22Rv1 (cell line): Measurements from ENCODE around the gene UBALD2.

Experiments used
- CTCF ChIP-seq: fragments of 450-650 bp; IDR thresholded peaks from 2 replicates; pipeline ENCODE4 v1.5.1; 2017; ENCODE audit warnings: mild to moderate bottlenecking
- ZFX ChIP-seq: fragments of 450-650 bp; IDR thresholded peaks from 2 replicates; pipeline ENCODE4 v1.6.1; 2017; ENCODE audit warnings: antibody characterized with exemption, borderline replicate concordance

- TF ChIP-seq CTCF (no peak), ZFX (no peak)
Measured at GRCh38 chr17:76251478-76252039, 13.6 kb upstream of the UBALD2 start.
